Ectodermal cell (in vitro differentiated cells): ENCODE measurements around the gene C1QTNF1. TPM values are rescaled to one million over a fixed set of nuclear protein-coding genes. Genes with fewer than 3 reads are reported as not detected.

Experiments
- H3K27ac ChIP-seq: 2 replicates; pipeline ENCODE4 v1.7.0; 2013; ENCODE audit warnings: mild to moderate bottlenecking, low read depth, low read length; ENCODE audit not compliant: insufficient read depth, poor library complexity, severe bottlenecking
- H3K27me3 ChIP-seq: 2 replicates; pipeline ENCODE4 v1.7.0; 2013; ENCODE audit warnings: mild to moderate bottlenecking, low read length; ENCODE audit not compliant: insufficient read depth, control insufficient read depth, poor library complexity, severe bottlenecking
- H3K36me3 ChIP-seq: one replicate; pipeline ENCODE4 v1.7.0; 2013; ENCODE audit warnings: low read length; ENCODE audit not compliant: control insufficient read depth, insufficient read depth
- H3K4me1 ChIP-seq: one replicate; pipeline ENCODE4 v1.7.0; 2013; ENCODE audit warnings: low read length; ENCODE audit not compliant: control insufficient read depth, insufficient read depth
- H3K4me3 ChIP-seq: 2 replicates; pipeline ENCODE4 v1.7.0; 2013; ENCODE audit warnings: low read depth, low read length, control low read depth; ENCODE audit not compliant: insufficient read depth
- H3K9me3 ChIP-seq: 2 replicates; pipeline ENCODE4 v1.7.0; 2013; ENCODE audit warnings: mild to moderate bottlenecking, low read length, moderate library complexity; ENCODE audit not compliant: control insufficient read depth
- WGBS, 2 experiments: methylation state at CpG; one replicate each; pipeline ENCODE4 v1.1.7; 2013; ENCODE audit warnings: missing lambda C conversion rate in 2 of 2; 5-methylcytosine and 5-hydroxymethylcytosine counted together
- polyA plus RNA-seq, 4 experiments: library from polyadenylated mRNA; stranded (reverse); fragments of 50-300 nt; gene quantifications; one replicate each; pipeline ENCODE4 v1.2.3, GENCODE V29; 2013

The C1QTNF1 gene
- polyA plus RNA-seq (2013, experiment 1 of 4) = 6.1 TPM
- polyA plus RNA-seq (2013, experiment 2 of 4) = 6.4 TPM
- 3.3 TPM for polyA plus RNA-seq (2013, experiment 3 of 4)
- 3.6 TPM for polyA plus RNA-seq (2013, experiment 4 of 4)

- no peaks in the 10 kb centered on the region for H3K36me3 ChIP-seq
- no peak within 1 kb of the TSS for H3K27ac ChIP-seq
- WGBS, 2 experiments = 1% methylated on average over 77 of the region's 77 CpGs
- peak within 1 kb of the TSS; percentile 52 for H3K4me3 ChIP-seq
- H3K9me3 ChIP-seq = no peaks in the 10 kb centered on the region
- H3K4me1 ChIP-seq = peaks cover 11% of the 10 kb centered on the region
- H3K27me3 ChIP-seq = peaks cover 83% of the 10 kb centered on the region
These were observed at the start of gene C1QTNF1 for GRCh38 chr17:79023886-79024771. C1QTNF1 (plus strand) TSS chr17:79024169; CDS start chr17:79043969, 19,800 bp downstream.

- Histone ChIP-seq H3K27me3 (no peaks in the 10 kb centered on the region), H3K36me3 (no peaks in the 10 kb centered on the region), H3K9me3 (no peaks in the 10 kb centered on the region), H3K4me3 (no peak overlapping the region), H3K4me1 (peaks cover 14% of the 10 kb centered on the region), H3K27ac (no peak overlapping the region)
- 78 to 82% methylated on average over 30 of the region's 30 CpGs for WGBS, 2 experiments
These were observed 49.1 kb upstream of the C1QTNF1 start for GRCh38 chr17:78974635-78975591.

GRCh38 chr17:78976907-78977680, 46.9 kb upstream of the C1QTNF1 start:
- WGBS, 2 experiments = 92 to 94% methylated on average over 20 of the region's 20 CpGs
- Histone ChIP-seq H3K36me3 (no peaks in the 10 kb centered on the region), H3K9me3 (no peaks in the 10 kb centered on the region), H3K27me3 (no peaks in the 10 kb centered on the region), H3K27ac (no peak overlapping the region), H3K4me3 (no peak overlapping the region), H3K4me1 (peaks cover 21% of the 10 kb centered on the region)

GRCh38 chr17:78977681-78977943, 46.4 kb upstream of the C1QTNF1 start:
- 92 to 94% methylated on average over 8 of the region's 8 CpGs for WGBS, 2 experiments
- Histone ChIP-seq H3K4me3 (no peak overlapping the region), H3K36me3 (no peaks in the 10 kb centered on the region), H3K27ac (no peak overlapping the region), H3K4me1 (peaks cover 21% of the 10 kb centered on the region), H3K9me3 (no peaks in the 10 kb centered on the region), H3K27me3 (no peaks in the 10 kb centered on the region)

GRCh38 chr17:78977997-78978973, 45.7 kb upstream of the C1QTNF1 start:
- Histone ChIP-seq H3K36me3 (no peaks in the 10 kb centered on the region), H3K4me1 (peaks cover 19% of the 10 kb centered on the region), H3K9me3 (no peaks in the 10 kb centered on the region), H3K4me3 (no peak overlapping the region), H3K27ac (no peak overlapping the region), H3K27me3 (no peaks in the 10 kb centered on the region)
- WGBS, 2 experiments = 86 to 88% methylated on average over 20 of the region's 21 CpGs

GRCh38 chr17:78979780-78980623, 44.0 kb upstream of the C1QTNF1 start, which contains the start of gene LGALS3BP:
LGALS3BP (minus strand) TSS chr17:78979923; CDS start chr17:78977191, 2,732 bp downstream.
- peaks cover 13% of the 10 kb centered on the region for H3K4me1 ChIP-seq
- H3K9me3 ChIP-seq = no peaks in the 10 kb centered on the region
- no peak within 1 kb of the TSS for H3K27ac ChIP-seq
- H3K4me3 ChIP-seq = no peak within 1 kb of the TSS
- H3K27me3 ChIP-seq = no peaks in the 10 kb centered on the region
- H3K36me3 ChIP-seq = no peaks in the 10 kb centered on the region
- 69 to 73% methylated on average over 16 of the region's 16 CpGs for WGBS, 2 experiments

GRCh38 chr17:78980624-78980972, 43.4 kb upstream of the C1QTNF1 start:
- H3K27ac ChIP-seq = no peak overlapping the region
- H3K4me1 ChIP-seq = peaks cover 9% of the 10 kb centered on the region
- no peaks in the 10 kb centered on the region for H3K27me3 ChIP-seq
- H3K9me3 ChIP-seq = no peaks in the 10 kb centered on the region
- H3K36me3 ChIP-seq = no peaks in the 10 kb centered on the region
- H3K4me3 ChIP-seq = no peak overlapping the region
- 86 to 87% methylated on average over 8 of the region's 8 CpGs for WGBS, 2 experiments

GRCh38 chr17:78981010-78981888, 42.7 kb upstream of the C1QTNF1 start:
- H3K27ac ChIP-seq = no peak overlapping the region
- no peaks in the 10 kb centered on the region for H3K36me3 ChIP-seq
- no peaks in the 10 kb centered on the region for H3K27me3 ChIP-seq
- WGBS, 2 experiments = 83 to 85% methylated on average over 16 of the region's 16 CpGs
- no peaks in the 10 kb centered on the region for H3K9me3 ChIP-seq
- H3K4me3 ChIP-seq = no peak overlapping the region
- H3K4me1 ChIP-seq = peaks cover 9% of the 10 kb centered on the region
